Measurements from ENCODE around the gene CGB8.

The CGB8 gene

GRCh38 chr19:49016067-49016839 is 32.7 kb downstream of the CGB8 start:
- Histone ChIP-seq H3K4me1 (ENCODE audit: control insufficient read depth, insufficient read depth, low read length) (peaks cover 7% of the 10 kb centered on the region), H3K4me3 (ENCODE audit: low read depth, low read length) (no peak overlapping the region), H3K27ac (ENCODE audit: extremely low read depth, low read depth, low read length) (no peak overlapping the region), H3K36me3 (ENCODE audit: control insufficient read depth in 2 of 2, insufficient read depth in 1 of 2, low read length in 2 of 2) (peaks cover 11 to 47% of the 10 kb centered on the region in 2 experiments; a peak in 2 of 3 replicates), H3K9me3 (ENCODE audit: control insufficient read depth, insufficient read depth, low read depth, low read length) (no peaks in the 10 kb centered on the region)
- ChIA-PET CTCF (interaction anchor here (0.6 kb wide), 1 partner anchor 177 kb away, joined by 4 read pairs; no protein-coding TSS in a partner anchor), POLR2A (no interaction called here)
- TF ChIP-seq IKZF3 (tag by site-specific recombination; IDR thresholded peaks at IDR 0.05), result no peak
- TF ChIP-seq ZBTB7A (tag by site-specific recombination; IDR thresholded peaks at IDR 0.05; ENCODE audit: low read depth), result no peak
- no peak for TF ChIP-seq ZNF571 (tag by site-specific recombination; IDR thresholded peaks at IDR 0.05)
- no peak for TF ChIP-seq ZNF624 (tag by site-specific recombination; IDR thresholded peaks at IDR 0.05)
- no peak for TF ChIP-seq SCRT1 (tag by site-specific recombination; IDR thresholded peaks at IDR 0.05; ENCODE audit: borderline replicate concordance)
- no peak for TF ChIP-seq MZF1 (tag by site-specific recombination; IDR thresholded peaks at IDR 0.05; ENCODE audit: borderline replicate concordance)
- no peak for TF ChIP-seq ZNF148 (tag by site-specific recombination; IDR thresholded peaks at IDR 0.05; ENCODE audit: borderline replicate concordance)
- TF ChIP-seq ZNF596 (tag by site-specific recombination; IDR thresholded peaks at IDR 0.05), result no peak
- TF ChIP-seq ZNF280C (tag by site-specific recombination; IDR thresholded peaks at IDR 0.05), result no peak
- no peak for TF ChIP-seq HOXA7 (CRISPR knock-in tag; IDR thresholded peaks at IDR 0.05; ENCODE audit: borderline replicate concordance)
- TF ChIP-seq ZNF692 (tag by site-specific recombination; IDR thresholded peaks at IDR 0.05), result no peak
- TF ChIP-seq ZNF544 (tag by site-specific recombination; IDR thresholded peaks at IDR 0.05), result no peak
- no peak for TF ChIP-seq REST (tag by site-specific recombination; IDR thresholded peaks at IDR 0.05)
- TF ChIP-seq ZNF433 (tag by site-specific recombination; IDR thresholded peaks at IDR 0.05; ENCODE audit: low read depth), result no peak
- TF ChIP-seq ZBTB49 (tag by site-specific recombination; IDR thresholded peaks at IDR 0.05; ENCODE audit: low read depth), result no peak
- TF ChIP-seq ZFP37 (tag by site-specific recombination; IDR thresholded peaks at IDR 0.05), result no peak
- TF ChIP-seq ZNF449 (tag by site-specific recombination; IDR thresholded peaks at IDR 0.05), result no peak
- no peak for TF ChIP-seq ZNF426 (tag by site-specific recombination; IDR thresholded peaks at IDR 0.05)
- TF ChIP-seq KLF9 (tag by site-specific recombination; IDR thresholded peaks at IDR 0.05; ENCODE audit: low read depth), result no peak
- TF ChIP-seq ZBTB8A (tag by site-specific recombination; IDR thresholded peaks at IDR 0.05), result no peak
